Measurements from ENCODE around the gene CCDC93. TPM values are rescaled to one million over a fixed set of nuclear protein-coding genes. Genes with fewer than 3 reads are reported as not detected.

Gene CCDC93
- total and polyA plus RNA-seq, 12 donors = 6.0 to 43.7 (median 29.4) TPM

GRCh38 chr2:117976581-117976980, 37.3 kb downstream of the CCDC93 start:
- WGBS, 2 donors = 84 to 90% methylated on average over 2 to 3 of the region's 3 CpGs
- no peaks in the 10 kb centered on the region for H3K9me3 ChIP-seq
- H3K36me3 ChIP-seq = peaks cover 0 to 100% (median 54%) of the 10 kb centered on the region in 9 donors
- no peak overlapping the region for H3K4me3 ChIP-seq
- intact Hi-C loops (cut with DNase I) = no loop called here
- no peaks in the 10 kb centered on the region for H3K27me3 ChIP-seq
- DNase-seq = no peak
- no peak for ATAC-seq
- no peak overlapping the region for H3K27ac ChIP-seq
- TF ChIP-seq CTCF (IDR thresholded peaks at IDR 0.05) = no peak
- H3K4me1 ChIP-seq = peaks cover 0 to 29% (median 0%) of the 10 kb centered on the region in 9 donors

- Histone ChIP-seq H3K36me3 (peaks cover 0 to 100% (median 56%) of the 10 kb centered on the region in 9 donors), H3K4me3 (no peak overlapping the region), H3K9me3 (no peaks in the 10 kb centered on the region), H3K4me1 (no peaks in the 10 kb centered on the region), H3K27me3 (no peaks in the 10 kb centered on the region), H3K27ac (no peak overlapping the region)
- ATAC-seq (no peak), DNase-seq (no peak)
- TF ChIP-seq CTCF (IDR thresholded peaks at IDR 0.05) = no peak
- intact Hi-C loops (cut with DNase I) = no loop called here
- 85 to 92% methylated on average over 9 of the region's 9 CpGs for WGBS, 2 donors
These were observed 40.3 kb downstream of the CCDC93 start for GRCh38 chr2:117973498-117974082.

- ATAC-seq (no peak), DNase-seq (no peak)
- intact Hi-C loops (cut with DNase I) = no loop called here
- no peak overlapping the region for H3K27ac ChIP-seq
- H3K9me3 ChIP-seq = no peaks in the 10 kb centered on the region
- H3K4me3 ChIP-seq = no peak overlapping the region
- H3K4me1 ChIP-seq = no peaks in the 10 kb centered on the region
- peaks cover 0 to 100% (median 51%) of the 10 kb centered on the region in 9 donors for H3K36me3 ChIP-seq
- no peaks in the 10 kb centered on the region for H3K27me3 ChIP-seq
- no peak for TF ChIP-seq CTCF (IDR thresholded peaks at IDR 0.05)
- WGBS, 2 donors = 72 to 87% methylated on average over 6 of the region's 6 CpGs
These were observed 41.3 kb downstream of the CCDC93 start for GRCh38 chr2:117972476-117973123.

- 97 to 100% methylated on average over 2 of the region's 2 CpGs for WGBS, 2 donors
- Histone ChIP-seq H3K27ac (no peak overlapping the region), H3K4me3 (no peak overlapping the region), H3K4me1 (peaks cover 0 to 7% (median 0%) of the 10 kb centered on the region in 9 donors), H3K27me3 (no peaks in the 10 kb centered on the region), H3K9me3 (no peaks in the 10 kb centered on the region), H3K36me3 (peaks cover 0 to 100% (median 40%) of the 10 kb centered on the region in 9 donors)
- no peak for TF ChIP-seq CTCF (IDR thresholded peaks at IDR 0.05)
- intact Hi-C loops (cut with DNase I) = no loop called here
- ATAC-seq (no peak), DNase-seq (no peak)
These were observed 45.1 kb downstream of the CCDC93 start for GRCh38 chr2:117968722-117969121.

Data from heart right ventricle (tissue), 16 donors.